Measurements from ENCODE around the gene CCND1. TPM values are rescaled to one million over a fixed set of nuclear protein-coding genes. Genes with fewer than 3 reads are reported as not detected.

CCND1 gene
- 1 to 10 TPM; 1.6 to 1.7 TPM for total RNA-seq
- polyA plus RNA-seq, result 1 to 10 TPM in 1 of 2 donors, under 1 TPM in 1; 1.00 to 1.8 TPM

- peak within 1 kb of the TSS; percentile 86 to 94 (median 88) for H3K4me3 Mint-ChIP-seq
- H3K4me1 Mint-ChIP-seq, result peaks cover 11 to 38% (median 26%) of the 10 kb centered on the region in 4 donors
- no peaks in the 10 kb centered on the region for H3K36me3 ChIP-seq (ENCODE audit: insufficient read depth, low read length)
- peak; percentile 31 to 40 (median 36) for DNase-seq
- H3K9me3 ChIP-seq (ENCODE audit: control insufficient read depth in 1 of 2, low read length in 2 of 2), result no peaks in the 10 kb centered on the region
- H3K9me3 Mint-ChIP-seq, result peaks cover 0 to 3% (median 0%) of the 10 kb centered on the region in 8 donors
- peak within 1 kb of the TSS; percentile 46 to 65 for H3K4me3 ChIP-seq (ENCODE audit: low read length in 2 of 2)
- ChIA-PET CTCF (ENCODE audit: partially characterized antibody) (interaction anchor here (2.8 to 5.8 kb wide), 2 partner anchors 29 to 347 kb away, joined by 10 to 52 read pairs; partner anchors contain the start of gene MYEOV), POLR2A (ENCODE audit: partially characterized antibody) (no interaction called here)
- intact Hi-C loops (cut with micrococcal nuclease), result no loop called here
- H3K27ac ChIP-seq (ENCODE audit: low read depth, low read length), result no peak within 1 kb of the TSS
- H3K36me3 Mint-ChIP-seq, result peaks cover 0 to 1% of the 10 kb centered on the region in 2 donors
- H3K27me3 ChIP-seq (ENCODE audit: insufficient read depth, low read length), result peaks cover 37% of the 10 kb centered on the region
- peaks cover 55% of the 10 kb centered on the region for H3K4me1 ChIP-seq (ENCODE audit: insufficient read depth, low read length)
- peaks cover 24 to 27% of the 10 kb centered on the region in 2 donors for H3K27me3 Mint-ChIP-seq
- H3K27ac Mint-ChIP-seq, result peak within 1 kb of the TSS in 3 of 7 donors; percentile 41 to 78 (median 78)
These were observed at the start of gene CCND1 for GRCh38 chr11:69640995-69641581. CCND1 (plus strand) TSS chr11:69641156; CDS start chr11:69641314, 158 bp downstream.

GRCh38 chr11:69592986-69593650, 47.8 kb upstream of the CCND1 start:
- no peak for DNase-seq

GRCh38 chr11:69593851-69594250, 47.1 kb upstream of the CCND1 start:
- Mint-ChIP-seq H3K4me1 (no peaks in the 10 kb centered on the region), H3K36me3 (no peaks in the 10 kb centered on the region), H3K4me3 (no peak overlapping the region), H3K9me3 (peaks cover 0 to 2% (median 0%) of the 10 kb centered on the region in 8 donors), H3K27me3 (no peaks in the 10 kb centered on the region), H3K27ac (no peak overlapping the region)
- Histone ChIP-seq H3K27ac (ENCODE audit: low read depth, low read length) (no peak overlapping the region), H3K27me3 (ENCODE audit: insufficient read depth, low read length) (no peaks in the 10 kb centered on the region), H3K36me3 (ENCODE audit: insufficient read depth, low read length) (no peaks in the 10 kb centered on the region), H3K4me3 (ENCODE audit: low read length in 2 of 2) (no peak overlapping the region), H3K9me3 (ENCODE audit: control insufficient read depth in 1 of 2, low read length in 2 of 2) (no peaks in the 10 kb centered on the region), H3K4me1 (ENCODE audit: insufficient read depth, low read length) (no peaks in the 10 kb centered on the region)
- intact Hi-C loops (cut with micrococcal nuclease), result no loop called here
- CTCF ChIA-PET (ENCODE audit: partially characterized antibody), result no interaction called here
- DNase-seq, result no peak
- POLR2A ChIA-PET (ENCODE audit: partially characterized antibody), result no interaction called here

More at GRCh38 chr11:69592986-69593650, 47.8 kb upstream of the CCND1 start:
- ChIA-PET POLR2A (ENCODE audit: partially characterized antibody) (no interaction called here), CTCF (ENCODE audit: partially characterized antibody) (no interaction called here)
- H3K27me3 ChIP-seq (ENCODE audit: insufficient read depth, low read length), result no peaks in the 10 kb centered on the region
- H3K27ac ChIP-seq (ENCODE audit: low read depth, low read length), result no peak overlapping the region
- Mint-ChIP-seq H3K4me3 (no peak overlapping the region), H3K36me3 (no peaks in the 10 kb centered on the region), H3K9me3 (peaks cover 0 to 2% (median 0%) of the 10 kb centered on the region in 8 donors), H3K27ac (no peak overlapping the region), H3K4me1 (no peaks in the 10 kb centered on the region), H3K27me3 (no peaks in the 10 kb centered on the region)
- no peaks in the 10 kb centered on the region for H3K36me3 ChIP-seq (ENCODE audit: insufficient read depth, low read length)
- intact Hi-C loops (cut with micrococcal nuclease), result no loop called here
- H3K9me3 ChIP-seq (ENCODE audit: control insufficient read depth in 1 of 2, low read length in 2 of 2), result no peaks in the 10 kb centered on the region
- no peaks in the 10 kb centered on the region for H3K4me1 ChIP-seq (ENCODE audit: insufficient read depth, low read length)
- no peak overlapping the region for H3K4me3 ChIP-seq (ENCODE audit: low read length in 2 of 2)

- Histone ChIP-seq H3K27me3 (ENCODE audit: insufficient read depth, low read length) (no peaks in the 10 kb centered on the region), H3K9me3 (ENCODE audit: control insufficient read depth in 1 of 2, low read length in 2 of 2) (no peaks in the 10 kb centered on the region), H3K27ac (ENCODE audit: low read depth, low read length) (no peak overlapping the region), H3K36me3 (ENCODE audit: insufficient read depth, low read length) (no peaks in the 10 kb centered on the region), H3K4me3 (ENCODE audit: low read length in 2 of 2) (no peak overlapping the region), H3K4me1 (ENCODE audit: insufficient read depth, low read length) (no peaks in the 10 kb centered on the region)
- H3K27me3 Mint-ChIP-seq, result no peaks in the 10 kb centered on the region
- H3K4me1 Mint-ChIP-seq, result no peaks in the 10 kb centered on the region
- ChIA-PET CTCF (ENCODE audit: partially characterized antibody) (no interaction called here), POLR2A (ENCODE audit: partially characterized antibody) (no interaction called here)
- DNase-seq, result no peak
- no peak overlapping the region for H3K27ac Mint-ChIP-seq
- H3K4me3 Mint-ChIP-seq, result no peak overlapping the region
- intact Hi-C loops (cut with micrococcal nuclease), result no loop called here
- peaks cover 0 to 2% (median 0%) of the 10 kb centered on the region in 8 donors for H3K9me3 Mint-ChIP-seq
- H3K36me3 Mint-ChIP-seq, result no peaks in the 10 kb centered on the region
These were observed 46.5 kb upstream of the CCND1 start for GRCh38 chr11:69594481-69594880.

- Mint-ChIP-seq H3K27me3 (no peaks in the 10 kb centered on the region), H3K9me3 (no peaks in the 10 kb centered on the region), H3K4me3 (no peak overlapping the region), H3K4me1 (no peaks in the 10 kb centered on the region), H3K27ac (no peak overlapping the region), H3K36me3 (no peaks in the 10 kb centered on the region)
- H3K4me3 ChIP-seq (ENCODE audit: low read length in 2 of 2), result no peak overlapping the region
- H3K27ac ChIP-seq (ENCODE audit: low read depth, low read length), result no peak overlapping the region
- no peaks in the 10 kb centered on the region for H3K36me3 ChIP-seq (ENCODE audit: insufficient read depth, low read length)
- no peaks in the 10 kb centered on the region for H3K27me3 ChIP-seq (ENCODE audit: insufficient read depth, low read length)
- no peaks in the 10 kb centered on the region for H3K9me3 ChIP-seq (ENCODE audit: control insufficient read depth in 1 of 2, low read length in 2 of 2)
- POLR2A ChIA-PET (ENCODE audit: partially characterized antibody), result no interaction called here
- CTCF ChIA-PET (ENCODE audit: partially characterized antibody), result no interaction called here
- DNase-seq, result no peak
- intact Hi-C loops (cut with micrococcal nuclease), result no loop called here
- H3K4me1 ChIP-seq (ENCODE audit: insufficient read depth, low read length), result no peaks in the 10 kb centered on the region
These were observed 44.9 kb upstream of the CCND1 start for GRCh38 chr11:69595805-69596665.

- Mint-ChIP-seq H3K4me1 (no peaks in the 10 kb centered on the region), H3K4me3 (no peak overlapping the region), H3K9me3 (peaks cover 0 to 1% (median 0%) of the 10 kb centered on the region in 8 donors), H3K36me3 (no peaks in the 10 kb centered on the region), H3K27ac (no peak overlapping the region), H3K27me3 (peaks cover 0 to 8% of the 10 kb centered on the region in 2 donors)
- Histone ChIP-seq H3K4me3 (ENCODE audit: low read length in 2 of 2) (no peak overlapping the region), H3K27me3 (ENCODE audit: insufficient read depth, low read length) (no peaks in the 10 kb centered on the region), H3K9me3 (ENCODE audit: control insufficient read depth in 1 of 2, low read length in 2 of 2) (no peaks in the 10 kb centered on the region), H3K27ac (ENCODE audit: low read depth, low read length) (no peak overlapping the region), H3K4me1 (ENCODE audit: insufficient read depth, low read length) (no peaks in the 10 kb centered on the region), H3K36me3 (ENCODE audit: insufficient read depth, low read length) (no peaks in the 10 kb centered on the region)
- intact Hi-C loops (cut with micrococcal nuclease), result no loop called here
- CTCF ChIA-PET (ENCODE audit: partially characterized antibody), result no interaction called here
- POLR2A ChIA-PET (ENCODE audit: partially characterized antibody), result no interaction called here
- no peak for DNase-seq
These were observed 42.8 kb upstream of the CCND1 start for GRCh38 chr11:69598147-69598546.

- no peak for DNase-seq
- POLR2A ChIA-PET (ENCODE audit: partially characterized antibody), result no interaction called here
- peaks cover 0 to 1% (median 0%) of the 10 kb centered on the region in 8 donors for H3K9me3 Mint-ChIP-seq
- H3K4me3 Mint-ChIP-seq, result no peak overlapping the region
- Histone ChIP-seq H3K36me3 (ENCODE audit: insufficient read depth, low read length) (no peaks in the 10 kb centered on the region), H3K27ac (ENCODE audit: low read depth, low read length) (no peak overlapping the region), H3K27me3 (ENCODE audit: insufficient read depth, low read length) (no peaks in the 10 kb centered on the region), H3K4me3 (ENCODE audit: low read length in 2 of 2) (no peak overlapping the region), H3K4me1 (ENCODE audit: insufficient read depth, low read length) (no peaks in the 10 kb centered on the region), H3K9me3 (ENCODE audit: control insufficient read depth in 1 of 2, low read length in 2 of 2) (no peaks in the 10 kb centered on the region)
- intact Hi-C loops (cut with micrococcal nuclease), result no loop called here
- H3K27me3 Mint-ChIP-seq, result peaks cover 2 to 13% of the 10 kb centered on the region in 2 donors
- H3K27ac Mint-ChIP-seq, result no peak overlapping the region
- H3K36me3 Mint-ChIP-seq, result no peaks in the 10 kb centered on the region
- no peaks in the 10 kb centered on the region for H3K4me1 Mint-ChIP-seq
- CTCF ChIA-PET (ENCODE audit: partially characterized antibody), result no interaction called here
These were observed 41.5 kb upstream of the CCND1 start for GRCh38 chr11:69599502-69599901.

Measured in CD4-positive, alpha-beta memory T cell (primary cell).